Smooth muscle cell of the brain vasculature (primary cell): Measurements from ENCODE around the gene CACNA1F.
A peak's percentile ranks its signal among the peaks of the same experiment; 100 is the strongest.
"Not testable (repeated sequence)": the region's sequence is repeated elsewhere in the genome, so short reads cannot be mapped to it uniquely, and the experiment has no call there.

ENCODE experiments used
- DNase-seq: peaks from one replicate; pipeline ENCODE4 v3.0.0-alpha.2; 2012; ENCODE audit warnings: low read depth, low spot score

CACNA1F gene

GRCh38 chrX:49176421-49177326 is 56.5 kb downstream of the CACNA1F start:
- DNase-seq = no peak

DNA sequence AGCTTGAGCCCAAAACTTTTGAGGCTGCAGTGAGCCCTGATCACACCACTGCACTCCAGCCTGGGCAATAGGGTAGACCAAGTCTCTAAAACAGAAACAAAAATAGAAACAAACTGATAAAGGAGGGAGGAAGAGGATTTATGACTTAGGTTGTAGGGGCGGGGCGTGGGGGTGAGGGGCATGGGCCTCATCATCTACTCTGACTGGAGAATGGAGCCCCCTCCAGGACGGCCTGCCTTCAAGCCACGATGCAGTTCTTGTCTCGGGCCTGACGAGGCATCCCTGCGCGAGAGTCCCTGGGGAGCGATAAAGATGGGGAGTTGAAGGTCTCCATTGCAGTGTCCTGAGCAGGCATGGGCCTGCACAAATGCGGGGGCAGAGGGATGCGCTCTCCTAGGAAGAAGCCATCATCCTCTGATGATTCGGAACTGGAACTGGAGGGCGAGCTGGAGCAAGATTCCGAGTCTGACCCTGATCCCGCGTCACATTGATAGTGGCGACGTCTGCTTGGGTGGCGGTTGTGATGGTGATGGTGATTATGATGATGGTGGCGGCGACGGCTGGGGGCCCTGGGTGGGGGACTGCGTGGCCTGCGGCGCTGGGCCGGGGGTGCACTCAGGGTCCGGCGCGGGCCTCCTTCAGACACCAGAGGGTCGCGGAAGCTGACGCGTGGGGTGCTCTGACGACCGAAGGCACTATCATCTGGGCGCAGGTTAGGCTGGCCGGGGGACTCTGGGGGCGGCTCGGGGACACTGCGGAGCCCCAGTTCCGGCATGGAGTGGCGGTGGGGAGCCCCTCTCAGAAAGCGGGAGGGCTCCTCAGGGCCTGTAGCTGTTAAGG is 57.5 kb downstream of the CACNA1F start:
- no peak for DNase-seq

- DNase-seq = no peak
Measured at GRCh38 chrX:49174723-49175122, 58.4 kb downstream of the CACNA1F start.

- not testable (repeated sequence) for DNase-seq
Measured at GRCh38 chrX:49173544-49173943, 59.6 kb downstream of the CACNA1F start.

DNA sequence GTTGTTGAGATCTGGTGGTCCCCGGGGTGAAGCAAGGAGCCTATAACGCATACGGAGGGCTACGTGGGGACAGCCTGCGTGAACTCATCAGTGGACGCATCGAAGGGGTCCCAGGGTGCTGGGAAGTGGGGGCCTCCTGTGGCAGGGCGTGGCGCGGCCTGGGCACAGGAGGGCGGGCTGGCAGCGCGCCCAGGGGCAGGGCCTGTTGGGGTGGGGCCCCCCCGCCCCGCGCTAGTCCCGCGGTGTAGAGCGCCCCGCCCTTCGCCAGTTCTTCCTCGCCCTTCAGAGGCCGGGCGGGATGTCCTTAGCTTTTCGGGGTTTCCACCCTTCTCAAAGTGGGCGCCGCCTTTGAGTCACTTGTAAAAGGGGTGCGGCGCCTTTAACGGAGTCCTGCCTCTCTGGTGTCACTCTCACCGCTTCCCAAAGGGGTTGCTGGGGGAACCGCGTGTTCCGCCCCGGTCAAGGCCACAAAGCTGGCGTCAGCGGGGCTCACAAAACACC is 60.8 kb downstream of the CACNA1F start:
- DNase-seq = no peak

- DNase-seq = no peak
Measured at GRCh38 chrX:49171752-49172279, 61.3 kb downstream of the CACNA1F start, which contains the start of gene PLP2. PLP2 (plus strand) TSS chrX:49171898; CDS start chrX:49172001, 103 bp downstream.

- DNase-seq = no peak
Measured at GRCh38 chrX:49167740-49168108, 65.4 kb downstream of the CACNA1F start.

- DNase-seq = no peak
Measured at GRCh38 chrX:49166914-49167739, 66.0 kb downstream of the CACNA1F start.

DNA sequence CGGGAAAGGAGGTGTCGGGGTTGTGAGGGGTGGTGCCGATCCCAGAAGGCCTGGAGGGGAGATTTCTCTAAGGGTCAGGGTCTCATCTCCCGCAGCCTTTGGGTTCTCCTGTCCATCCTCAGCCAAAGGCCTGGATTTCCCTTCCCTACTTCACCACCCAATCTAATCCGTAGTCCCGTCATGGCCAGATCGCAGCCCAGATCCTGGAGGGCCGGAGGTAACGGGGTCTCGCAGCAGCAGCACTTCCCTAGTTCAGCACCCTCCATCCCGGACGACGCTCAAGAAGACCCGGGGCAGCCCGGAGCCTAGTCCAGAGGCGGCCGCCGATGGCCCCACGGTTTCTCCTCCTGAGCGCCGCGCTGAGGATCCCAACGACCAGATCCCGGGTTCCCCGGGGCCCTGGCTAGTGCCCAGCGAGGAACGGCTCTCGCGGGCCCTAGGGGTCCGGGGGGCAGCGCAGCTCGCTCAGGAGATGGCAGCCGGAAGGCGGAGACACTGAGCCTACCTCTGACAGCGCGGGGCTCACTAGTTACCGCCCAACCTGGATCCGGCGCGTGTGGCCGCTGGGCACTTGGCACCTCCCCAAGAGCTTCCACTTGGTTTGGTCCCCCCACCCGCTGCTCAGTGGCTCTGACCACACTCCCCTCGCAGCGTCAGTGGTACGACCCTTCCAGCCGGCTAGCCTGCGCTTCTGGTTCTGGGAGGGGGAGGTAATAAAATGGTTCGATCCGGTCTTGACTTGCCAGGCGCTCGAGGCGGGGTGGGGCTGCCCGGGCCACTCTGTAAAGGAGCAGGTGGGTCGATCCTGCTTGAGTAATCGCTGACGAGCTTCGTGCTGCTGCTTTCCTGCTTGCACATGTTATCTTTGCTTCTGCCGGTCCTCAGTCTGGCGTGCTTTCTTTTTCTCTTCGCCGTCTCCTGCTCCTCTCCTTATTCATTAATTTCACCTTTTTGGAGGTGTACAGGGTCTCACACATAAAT is 66.9 kb downstream of the CACNA1F start:
- no peak for DNase-seq

DNA sequence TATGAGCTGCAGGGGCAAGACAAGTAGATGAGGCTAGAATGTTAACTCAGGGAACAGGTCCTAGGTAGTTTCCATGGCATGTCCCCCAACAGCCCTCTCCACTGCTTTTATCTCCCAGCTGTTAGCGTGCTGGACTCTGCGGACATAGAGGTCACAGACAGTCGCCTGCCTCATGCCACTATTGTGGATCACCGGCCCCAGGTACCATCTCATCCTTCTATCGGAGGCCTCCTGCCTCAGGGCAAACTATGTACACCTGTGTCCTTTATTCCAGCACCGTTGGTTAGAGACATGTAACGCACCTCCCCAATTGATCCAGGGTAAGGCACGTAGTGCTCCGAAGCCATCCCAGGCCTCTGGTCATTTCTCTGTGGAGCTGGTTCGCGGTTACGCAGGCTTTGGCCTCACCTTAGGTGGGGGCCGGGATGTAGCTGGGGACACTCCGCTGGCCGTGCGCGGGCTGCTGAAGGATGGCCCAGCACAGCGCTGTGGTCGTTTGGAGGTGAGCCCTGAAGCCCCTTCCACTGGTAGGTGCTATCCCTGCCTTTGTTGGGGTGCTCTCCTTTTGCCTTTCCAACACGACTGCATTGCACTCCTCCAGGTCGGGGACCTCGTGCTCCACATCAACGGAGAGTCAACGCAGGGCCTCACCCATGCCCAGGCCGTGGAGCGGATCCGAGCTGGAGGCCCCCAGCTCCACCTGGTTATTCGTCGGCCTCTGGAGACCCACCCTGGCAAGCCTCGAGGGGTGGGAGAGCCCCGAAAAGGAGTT is 68.4 kb downstream of the CACNA1F start:
- no peak for DNase-seq

DNA sequence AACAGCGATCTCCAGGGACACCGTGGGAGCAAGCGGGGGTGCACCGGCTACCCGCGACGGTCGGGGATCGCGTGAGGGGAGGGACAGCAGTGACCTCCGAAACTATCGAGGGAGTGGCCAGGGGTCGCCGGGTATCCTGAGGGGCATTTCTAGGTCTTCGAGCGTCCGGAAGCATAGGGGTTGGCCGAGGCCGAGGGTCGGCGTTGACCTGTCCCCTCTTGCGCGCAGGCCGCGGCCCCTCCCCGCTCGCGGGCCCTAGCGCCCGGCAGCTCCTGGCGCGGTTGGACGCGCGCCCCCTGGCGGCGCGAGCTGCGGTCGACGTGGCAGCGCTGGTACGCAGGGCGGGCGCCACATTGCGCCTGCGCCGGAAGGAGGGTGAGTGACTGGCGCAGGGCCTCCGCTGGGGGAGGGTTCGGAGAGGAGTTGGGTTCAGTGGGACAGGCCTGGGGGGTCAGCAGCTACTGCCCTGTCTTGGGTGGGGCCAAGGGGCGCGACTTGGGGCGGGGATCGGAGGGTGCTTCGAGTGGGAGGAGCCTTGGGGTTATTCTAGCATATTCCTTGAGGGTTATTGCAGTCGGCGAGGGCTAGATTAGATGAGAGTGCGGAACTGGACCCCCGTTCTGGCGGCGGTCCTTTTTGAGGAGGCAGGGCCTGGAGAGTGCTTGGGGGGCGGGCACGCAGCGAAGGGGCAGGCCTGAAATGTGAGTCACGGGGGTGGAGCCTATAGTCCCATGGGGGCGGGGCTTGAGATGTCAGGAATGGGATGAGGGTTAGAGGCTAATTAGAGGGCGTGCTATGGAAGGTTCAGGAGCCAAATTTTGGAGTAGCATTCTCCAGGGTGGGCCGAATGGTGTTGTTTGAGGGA is 69.4 kb downstream of the CACNA1F start:
- no peak for DNase-seq

DNA sequence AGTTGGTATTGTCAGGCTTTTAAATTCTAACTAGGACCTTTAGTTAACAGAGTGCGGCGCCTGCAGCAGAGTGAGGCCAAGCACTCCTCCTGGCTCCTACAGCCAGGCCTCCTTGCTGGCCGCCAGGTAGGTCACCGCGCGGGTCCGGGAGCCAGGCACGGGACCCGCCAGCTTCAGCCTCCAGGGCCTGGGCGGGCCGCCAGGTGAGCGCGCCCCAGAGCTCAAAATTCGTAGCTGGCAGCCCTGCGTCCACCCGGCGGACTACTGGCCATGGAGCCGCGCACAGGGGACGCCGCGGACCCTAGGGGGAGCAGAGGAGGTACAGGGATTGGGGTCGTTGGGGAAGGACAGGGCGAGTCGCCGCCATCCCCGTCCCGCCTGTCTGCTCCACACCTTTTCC is 70.5 kb downstream of the CACNA1F start, which contains the start of gene MAGIX:
Gene MAGIX (plus strand): TSS at position 139 of the 400 bp plus-strand sequence. CDS start 132 bp downstream, at position 271.
- DNase-seq = no peak

GRCh38 chrX:49161632-49162031 is 71.5 kb downstream of the CACNA1F start:
- DNase-seq = no peak

- no peak for DNase-seq
Measured at GRCh38 chrX:49160908-49161307, 72.2 kb downstream of the CACNA1F start.

DNA sequence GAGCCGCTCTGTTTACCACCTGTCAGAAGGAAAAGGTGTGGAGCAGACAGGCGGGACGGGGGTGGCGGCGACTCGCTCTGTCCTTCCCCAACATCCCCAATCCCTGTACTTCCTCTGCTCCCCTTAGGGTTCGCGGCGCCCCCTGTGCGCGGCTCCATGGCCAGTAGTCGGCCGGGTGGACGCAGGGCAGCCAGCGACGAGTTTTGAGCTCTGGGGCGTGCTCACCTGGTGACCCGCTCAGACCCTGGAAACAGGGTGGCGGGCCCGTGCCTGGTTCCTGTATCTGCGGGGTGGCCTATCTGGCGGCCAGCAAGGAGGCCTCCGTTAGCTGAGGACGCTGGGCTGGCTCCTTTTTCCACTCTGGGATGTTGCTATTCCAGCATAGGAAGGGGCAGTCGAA is 75.9 kb downstream of the CACNA1F start:
- DNase-seq = no peak

DNA sequence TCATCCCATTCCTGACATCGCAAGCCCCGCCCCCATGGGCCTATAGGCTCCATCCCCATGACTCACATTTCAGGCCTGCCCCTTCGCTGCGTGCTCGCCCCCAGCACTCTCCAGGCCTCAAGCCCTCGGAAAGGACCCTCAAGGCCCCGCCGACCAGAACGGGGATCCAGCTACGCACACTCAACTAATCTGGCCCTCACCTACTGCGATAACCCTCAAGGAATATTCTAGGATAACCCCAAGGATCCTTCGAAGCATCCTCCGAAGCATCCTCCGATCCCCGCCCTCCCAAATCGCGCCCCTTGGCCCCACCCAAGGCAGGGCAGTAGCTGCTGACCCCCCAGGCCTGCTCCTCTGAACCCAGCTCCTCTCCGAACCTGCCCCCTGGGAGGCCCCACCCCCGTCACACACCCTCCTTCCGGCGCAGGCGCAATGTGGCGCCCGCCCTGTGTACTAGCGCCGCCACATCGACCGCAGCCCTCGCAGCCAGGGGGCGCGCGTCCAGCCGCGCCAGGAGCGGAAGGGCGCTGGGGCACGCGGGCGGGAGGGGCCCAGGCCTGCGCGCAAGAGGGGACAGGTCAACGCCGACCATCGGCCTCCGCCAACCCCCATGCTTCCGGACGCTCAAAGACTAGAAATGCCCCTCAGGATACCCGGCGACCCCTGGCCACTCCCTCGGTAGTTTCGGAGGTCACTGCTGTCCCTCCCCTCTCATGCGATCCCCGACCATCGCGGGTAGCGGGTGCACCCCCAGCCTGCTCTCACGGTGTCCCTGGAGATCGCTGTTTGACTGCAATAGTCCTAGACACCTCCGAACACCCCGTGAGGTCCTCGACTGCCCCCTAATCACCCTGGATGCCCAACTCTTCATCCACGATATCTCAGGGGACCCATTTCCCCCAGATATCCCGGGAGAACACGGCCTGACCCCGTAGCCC is 77.0 kb downstream of the CACNA1F start:
- peak; percentile 53 for DNase-seq
